T-helper 1 cell (primary cell): ENCODE data around the gene TCF7.

Experiments used
- DNase-seq, 5 donors: peaks; one replicate each; pipeline ENCODE4 v3.0.0-alpha.2; 2012 to 2020

TCF7 gene

GRCh38 chr5:134184155-134185135, 70.0 kb downstream of the TCF7 start:
- peak; percentile 51 to 70 (median 66) for DNase-seq

- DNase-seq, result no peak
Measured at GRCh38 chr5:134188092-134188491, 73.6 kb downstream of the TCF7 start.

GRCh38 chr5:134189031-134189430, 74.5 kb downstream of the TCF7 start:
- DNase-seq, result no peak

- DNase-seq, result no peak
Measured at GRCh38 chr5:134195666-134196065, 81.2 kb downstream of the TCF7 start.
